B cell (primary cell): ENCODE results near the gene SLC2A5. TPM values are rescaled to one million over a fixed set of nuclear protein-coding genes. Genes with fewer than 3 reads are reported as not detected.

Experiments used
- ATAC-seq: fragments of 200-7000 bp; cut with Tn5 transposase; one replicate; pipeline ENCODE4 v1.10.0; 2021; ENCODE audit warnings: low read depth, mild to moderate bottlenecking, moderate number of reproducible peaks, moderate library complexity
- CTCF ChIA-PET: fragments of 350-600 bp; sonication (Branson Sonifier 250); formaldehyde crosslinking; loops from one replicate; lab custom pipeline; 2021; ENCODE audit warnings: antibody characterized with exemption, inconsistent platforms; lab: Charles Lee
- POLR2A ChIA-PET: fragments of 350-600 bp; sonication (Branson Sonifier 250); formaldehyde crosslinking; loops from one replicate; lab custom pipeline; 2021; ENCODE audit warnings: antibody characterized with exemption; lab: Charles Lee
- DNase-seq: peaks from one replicate; pipeline ENCODE4 v3.0.0; 2013
- H2AFZ ChIP-seq: 2 replicates; pipeline ENCODE4 v1.6.1; 2012; ENCODE audit warnings: mild to moderate bottlenecking, low read depth, low read length; ENCODE audit not compliant: insufficient read depth, poor library complexity, severe bottlenecking
- H3K27ac ChIP-seq, 2 donors: 1 replicate in 1 of 2; 2 replicates in 1 of 2; pipeline ENCODE4 v1.5.1; 2012 to 2013; ENCODE audit warnings: low read length in 2 of 2, mild to moderate bottlenecking in 2 of 2, moderate library complexity in 1 of 2
- H3K27me3 ChIP-seq, 4 experiments: fragments of 200-600 bp in 1 of 4; sonication (generic) in 1 of 4; replicated peaks in 1 of 4; 1 replicate in 2 of 4; 2 replicates in 2 of 4; pipeline versions ENCODE4 v1.6.1 to v1.7.0; 2013 to 2016; ENCODE audit warnings: low read length in 3 of 4, mild to moderate bottlenecking in 2 of 4, mixed read lengths in 1 of 4, moderate library complexity in 1 of 4; ENCODE audit not compliant: insufficient read depth in 4 of 4, control insufficient read depth in 3 of 4; ENCODE audit errors: control extremely low read depth in 1 of 4
- H3K36me3 ChIP-seq, 2 experiments: replicated peaks in 1 of 2; 1 replicate in 1 of 2; 2 replicates in 1 of 2; pipeline versions ENCODE4 v1.6.1 to v1.7.1; 2013; ENCODE audit warnings: low read length in 1 of 2; ENCODE audit not compliant: insufficient read depth in 2 of 2, control insufficient read depth in 1 of 2; ENCODE audit errors: control extremely low read depth in 1 of 2, extremely low read depth in 1 of 2
- H3K4me1 ChIP-seq, 2 donors: fragments of 200-600 bp in 1 of 2; sonication (generic) in 1 of 2; 1 replicate in 1 of 2; 2 replicates in 1 of 2; pipeline versions ENCODE4 v1.5.1 to v1.6.1; 2013 to 2017; ENCODE audit warnings: low read length in 2 of 2; ENCODE audit not compliant: control insufficient read depth in 2 of 2, insufficient read depth in 2 of 2
- H3K4me2 ChIP-seq: replicated peaks from 2 replicates; pipeline ENCODE3; 2012; ENCODE audit warnings: mild to moderate bottlenecking, low read depth, low read length; ENCODE audit not compliant: poor library complexity, severe bottlenecking
- H3K4me3 ChIP-seq, 5 experiments: fragments of 200-600 bp in 1 of 5; sonication (generic) in 1 of 5; 1 replicate in 3 of 5; 2 replicates in 2 of 5; pipeline versions ENCODE4 v1.5.1 to v1.7.0; 2011 to 2016; ENCODE audit warnings: low read length in 4 of 5, mild to moderate bottlenecking in 4 of 5, low read depth in 2 of 5, control low read depth in 1 of 5, moderate library complexity in 1 of 5; ENCODE audit not compliant: insufficient read depth in 1 of 5; ENCODE audit errors: control extremely low read depth in 1 of 5, extremely low read depth in 1 of 5
- H3K79me2 ChIP-seq: fragments of 200-600 bp; sonication (generic); one replicate; pipeline ENCODE4 v1.6.0; 2016; ENCODE audit warnings: low read length; ENCODE audit not compliant: control insufficient read depth, insufficient read depth
- H3K9ac ChIP-seq: fragments of 200-600 bp; sonication (generic); 2 replicates; pipeline ENCODE4 v1.6.1; 2017; ENCODE audit warnings: mild to moderate bottlenecking, low read length, moderate library complexity
- H3K9me3 ChIP-seq, 3 donors: one replicate each; pipeline versions ENCODE4 v1.6.1 to v1.7.1; 2013; ENCODE audit warnings: low read length in 2 of 3; ENCODE audit not compliant: control insufficient read depth in 2 of 3, insufficient read depth in 1 of 3; ENCODE audit errors: control extremely low read depth in 1 of 3
- H4K20me1 ChIP-seq: 2 replicates; pipeline ENCODE4 v1.6.0; 2012; ENCODE audit warnings: mild to moderate bottlenecking, low read length; ENCODE audit not compliant: insufficient read depth, control insufficient read depth, poor library complexity, severe bottlenecking
- H3K27ac Mint-ChIP-seq: one replicate; pipeline ENCODE4 v1.8.0; 2021; ENCODE audit warnings: mixed read lengths
- H3K27me3 Mint-ChIP-seq: one replicate; pipeline ENCODE4 v1.8.0; 2021; ENCODE audit warnings: mixed read lengths
- H3K4me1 Mint-ChIP-seq: one replicate; pipeline ENCODE4 v1.8.0; 2021; ENCODE audit warnings: mixed read lengths
- H3K4me3 Mint-ChIP-seq: one replicate; pipeline ENCODE4 v1.8.0; 2021; ENCODE audit warnings: mixed read lengths
- H3K9me3 Mint-ChIP-seq: one replicate; pipeline ENCODE4 v1.8.0; 2022; ENCODE audit warnings: mixed read lengths; ENCODE audit not compliant: insufficient read depth
- EZH2 ChIP-seq: IDR thresholded peaks from 2 replicates; pipeline ENCODE4 v1.6.1; 2012; ENCODE audit warnings: borderline replicate concordance, low read depth, mild to moderate bottlenecking, moderate library complexity, low read length; ENCODE audit not compliant: insufficient read depth, poor library complexity, severe bottlenecking
- WGBS: methylation state at CpG from one replicate; pipeline ENCODE4 v1.1.5; 2013; ENCODE audit warnings: missing lambda C conversion rate; ENCODE audit not compliant: insufficient coverage; 5-methylcytosine and 5-hydroxymethylcytosine counted together
- intact Hi-C: fragments of 100-400 bp; cut with micrococcal nuclease; formaldehyde crosslinking; loops from one replicate; pipeline ENCODE4 v1.10.0; 2022
- polyA plus RNA-seq: library from polyadenylated mRNA; depleted of rRNA; stranded (reverse); fragments of >200 nt; gene quantifications from 2 replicates; pipeline ENCODE4 v1.2.3, GENCODE V29; 2012
- total RNA-seq, 2 donors: library from RNA; stranded (reverse); fragments of 120-200 nt in 1 of 2; gene quantifications; 1 replicate in 1 of 2; 2 replicates in 1 of 2; pipeline versions ENCODE4 v1.2.3 to v1.2.4, GENCODE V29; 2013 to 2022
- TF ChIP-seq, protein P1 (sequence below): fragments of 200-600 bp; IDR thresholded peaks from one replicate; pipeline ENCODE4 v1.8.0; 2022; ENCODE audit warnings: antibody characterized with exemption, mild to moderate bottlenecking

Gene SLC2A5
- total and polyA plus RNA-seq, 2 donors (not counting 1 experiment from before 2014, with no cell fraction given), result 16.7 to 29.5 TPM

DNA sequence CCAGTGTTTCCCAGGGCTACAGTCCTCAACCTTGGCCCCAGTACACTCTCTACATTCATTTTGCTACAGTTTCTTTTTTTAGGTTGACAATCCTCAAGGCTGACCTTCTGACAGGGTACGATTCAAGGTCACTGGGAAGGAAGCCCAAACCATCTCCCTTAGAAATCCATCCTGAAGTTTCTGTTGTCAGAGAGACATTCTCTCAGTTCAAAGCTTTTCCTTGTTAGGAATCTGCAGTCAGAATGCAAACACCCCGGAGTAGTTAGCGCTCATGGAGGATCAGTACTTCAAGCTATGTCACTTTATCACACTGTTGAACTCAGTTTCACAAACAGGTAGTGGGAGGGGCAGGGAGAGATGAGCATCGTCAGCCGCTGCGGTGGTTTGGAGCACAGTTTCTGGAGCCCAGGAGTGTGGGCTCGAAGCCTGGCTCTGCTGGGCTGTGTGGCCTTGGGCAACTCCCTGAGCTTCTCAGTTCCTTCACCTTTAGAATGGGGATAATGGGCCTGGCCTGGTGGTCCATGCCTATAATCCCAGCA is 4.2 kb downstream of the SLC2A5 start:
- 94% methylated on average over 6 of the region's 7 CpGs for WGBS
- peak overlapping the region; percentile 43 for H3K4me3 Mint-ChIP-seq
- H3K27me3 Mint-ChIP-seq, result no peaks in the 10 kb centered on the region
- ChIA-PET POLR2A (interaction anchor here (0.6 kb wide), 1 partner anchor 630 kb away, joined by 3 read pairs; no protein-coding TSS in a partner anchor), CTCF (interaction anchor here (2.0 kb wide), 1 partner anchor 36 kb away, joined by 5 read pairs; no protein-coding TSS in a partner anchor)
- Histone ChIP-seq H3K36me3 (no peaks in the 10 kb centered on the region), H2AFZ (no peak overlapping the region), H3K4me3 (no peak overlapping the region), H3K79me2 (peaks cover 46% of the 10 kb centered on the region), H3K4me2 (no peak overlapping the region), H3K9ac (no peak overlapping the region), H3K4me1 (peaks cover 33 to 49% of the 10 kb centered on the region in 2 donors), H3K27ac (no peak overlapping the region), H3K9me3 (no peaks in the 10 kb centered on the region), H4K20me1 (no peaks in the 10 kb centered on the region), H3K27me3 (no peaks in the 10 kb centered on the region)
- intact Hi-C loops, result no loop called here
- no peak overlapping the region for H3K27ac Mint-ChIP-seq
- ATAC-seq (no peak), DNase-seq (no peak)
- no peaks in the 10 kb centered on the region for H3K9me3 Mint-ChIP-seq
- peaks cover 64% of the 10 kb centered on the region for H3K4me1 Mint-ChIP-seq
- TF ChIP-seq EZH2, result no peak
- TF ChIP-seq, protein P1, sequence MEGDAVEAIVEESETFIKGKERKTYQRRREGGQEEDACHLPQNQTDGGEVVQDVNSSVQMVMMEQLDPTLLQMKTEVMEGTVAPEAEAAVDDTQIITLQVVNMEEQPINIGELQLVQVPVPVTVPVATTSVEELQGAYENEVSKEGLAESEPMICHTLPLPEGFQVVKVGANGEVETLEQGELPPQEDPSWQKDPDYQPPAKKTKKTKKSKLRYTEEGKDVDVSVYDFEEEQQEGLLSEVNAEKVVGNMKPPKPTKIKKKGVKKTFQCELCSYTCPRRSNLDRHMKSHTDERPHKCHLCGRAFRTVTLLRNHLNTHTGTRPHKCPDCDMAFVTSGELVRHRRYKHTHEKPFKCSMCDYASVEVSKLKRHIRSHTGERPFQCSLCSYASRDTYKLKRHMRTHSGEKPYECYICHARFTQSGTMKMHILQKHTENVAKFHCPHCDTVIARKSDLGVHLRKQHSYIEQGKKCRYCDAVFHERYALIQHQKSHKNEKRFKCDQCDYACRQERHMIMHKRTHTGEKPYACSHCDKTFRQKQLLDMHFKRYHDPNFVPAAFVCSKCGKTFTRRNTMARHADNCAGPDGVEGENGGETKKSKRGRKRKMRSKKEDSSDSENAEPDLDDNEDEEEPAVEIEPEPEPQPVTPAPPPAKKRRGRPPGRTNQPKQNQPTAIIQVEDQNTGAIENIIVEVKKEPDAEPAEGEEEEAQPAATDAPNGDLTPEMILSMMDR, result no peak

DNA sequence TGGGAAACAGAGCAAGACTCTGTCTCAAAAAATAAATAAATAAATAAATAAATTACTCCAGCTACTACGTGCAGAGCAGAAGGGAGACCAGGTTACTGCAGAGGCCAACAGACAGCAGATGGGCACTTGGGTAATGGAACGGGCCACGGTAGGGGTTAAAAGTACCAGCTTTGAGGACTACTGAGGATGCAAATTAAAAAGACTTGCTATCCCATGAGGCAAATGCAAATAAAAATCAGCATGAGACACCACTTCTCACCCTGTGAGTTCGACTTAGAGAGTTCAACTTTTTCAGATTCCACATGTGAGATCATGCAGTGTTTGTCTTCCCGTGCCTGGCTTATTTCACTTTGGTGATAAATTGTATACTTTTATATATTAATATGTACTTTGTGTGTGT is 6.6 kb downstream of the SLC2A5 start:
- no peak for TF ChIP-seq EZH2
- WGBS, result 72% methylated on average over 4 of the region's 5 CpGs

More for the DNA sequence above, 6.6 kb downstream of the SLC2A5 start:
- H3K9me3 Mint-ChIP-seq, result no peaks in the 10 kb centered on the region
- H3K4me1 Mint-ChIP-seq, result peaks cover 46% of the 10 kb centered on the region
- Histone ChIP-seq H4K20me1 (no peaks in the 10 kb centered on the region), H3K27me3 (no peaks in the 10 kb centered on the region), H3K9ac (no peak overlapping the region), H3K36me3 (no peaks in the 10 kb centered on the region), H3K4me2 (no peak overlapping the region), H3K27ac (no peak overlapping the region), H3K9me3 (no peaks in the 10 kb centered on the region), H3K4me1 (peaks cover 12 to 26% of the 10 kb centered on the region in 2 donors), H3K79me2 (peaks cover 42% of the 10 kb centered on the region), H2AFZ (no peak overlapping the region), H3K4me3 (no peak overlapping the region)
- peak overlapping the region; percentile 46 for H3K27ac Mint-ChIP-seq
- H3K27me3 Mint-ChIP-seq, result no peaks in the 10 kb centered on the region
- intact Hi-C loops, result no loop called here
- POLR2A ChIA-PET, result interaction anchor here (0.7 kb wide), 1 partner anchor 12 kb away, joined by 3 read pairs; no protein-coding TSS in a partner anchor
- no peak for DNase-seq
- H3K4me3 Mint-ChIP-seq, result no peak overlapping the region
- peak; percentile 41 for ATAC-seq
- CTCF ChIA-PET, result interaction anchor here (1.6 to 1.9 kb wide), 2 partner anchors 39 to 58 kb away, joined by 4 to 9 read pairs; no protein-coding TSS in a partner anchor
